Bronchial epithelial cell (primary cell): ENCODE results near the gene POR. TPM values are rescaled to one million over a fixed set of nuclear protein-coding genes. Genes with fewer than 3 reads are reported as not detected.
A peak's percentile ranks its signal among the peaks of the same experiment; 100 is the strongest.

Source experiments
- DNase-seq: peaks from one replicate; pipeline ENCODE4 v3.0.0-alpha.2; 2010; ENCODE audit warnings: low read depth
- FAIRE-seq: peaks from 2 replicates; lab custom pipeline; 2011; peaks lifted over from hg19 to GRCh38; lab: Jason Lieb, UNC
- H3K27me3 ChIP-seq: 2 replicates; pipeline ENCODE4 v1.5.1; 2011; ENCODE audit warnings: low read length; ENCODE audit not compliant: control insufficient read depth, insufficient read depth
- H3K36me3 ChIP-seq: 2 replicates; pipeline ENCODE4 v1.5.1; 2011; ENCODE audit warnings: low read length; ENCODE audit not compliant: control insufficient read depth, insufficient read depth
- H3K4me3 ChIP-seq: 2 replicates; pipeline ENCODE4 v1.5.1; 2011; ENCODE audit warnings: mild to moderate bottlenecking, low read depth, low read length, control low read depth
- total RNA-seq: library from RNA; depleted of rRNA; stranded (reverse); fragments of >200 nt; gene quantifications from 2 replicates; pipeline ENCODE4 v1.2.1, GENCODE V29; 2014
- TF ChIP-seq, protein P1 (sequence below): IDR thresholded peaks from 2 replicates; pipeline ENCODE4 v1.5.1; 2011; ENCODE audit warnings: mild to moderate bottlenecking, moderate library complexity, low read length, control low read depth, inconsistent platforms; ENCODE audit not compliant: insufficient read depth, severe bottlenecking

The POR gene
- total RNA-seq, 1 donor from 2014 or later: 75.0 TPM

DNA sequence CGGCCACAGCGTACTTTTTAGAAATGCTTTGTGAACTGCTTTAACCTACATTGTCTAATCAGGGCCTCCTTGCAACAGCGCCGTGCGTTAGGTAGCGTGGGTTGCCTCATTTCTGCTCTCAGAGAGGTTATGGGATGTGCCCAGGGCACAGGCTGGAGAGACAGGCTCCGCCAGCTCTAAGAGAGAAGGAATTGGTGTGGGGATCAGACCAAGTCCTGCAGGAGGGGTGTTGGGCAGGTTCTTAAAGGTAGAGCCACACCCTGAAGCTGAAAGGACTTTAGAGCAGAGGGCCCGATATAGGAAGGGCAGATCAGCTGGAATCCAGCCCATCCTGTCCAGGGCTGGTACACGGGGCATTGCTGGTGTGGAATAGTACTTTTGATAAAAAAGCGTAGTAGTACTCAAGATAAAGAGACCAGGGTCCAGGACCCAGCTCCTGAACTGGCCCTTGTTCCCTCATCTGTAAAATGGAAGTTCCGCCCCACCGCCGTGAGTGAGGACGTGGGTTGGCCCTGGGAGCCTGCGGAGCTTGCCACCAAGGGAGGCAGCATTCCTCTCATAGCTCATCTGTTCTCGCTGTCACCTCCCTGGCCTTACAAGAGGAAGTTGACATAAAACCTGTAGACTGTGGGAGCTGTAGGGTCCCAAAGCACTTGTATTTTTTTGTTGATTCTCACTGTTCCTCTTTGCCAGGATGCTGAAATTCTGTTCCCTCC, 42.2 kb downstream of the POR start:
- Histone ChIP-seq H3K36me3 (peaks cover 20% of the 10 kb centered on the region), H3K4me3 (no peak overlapping the region), H3K27me3 (no peaks in the 10 kb centered on the region)
- FAIRE-seq (no peak), DNase-seq (peak; percentile 19)
- TF ChIP-seq, protein P1, sequence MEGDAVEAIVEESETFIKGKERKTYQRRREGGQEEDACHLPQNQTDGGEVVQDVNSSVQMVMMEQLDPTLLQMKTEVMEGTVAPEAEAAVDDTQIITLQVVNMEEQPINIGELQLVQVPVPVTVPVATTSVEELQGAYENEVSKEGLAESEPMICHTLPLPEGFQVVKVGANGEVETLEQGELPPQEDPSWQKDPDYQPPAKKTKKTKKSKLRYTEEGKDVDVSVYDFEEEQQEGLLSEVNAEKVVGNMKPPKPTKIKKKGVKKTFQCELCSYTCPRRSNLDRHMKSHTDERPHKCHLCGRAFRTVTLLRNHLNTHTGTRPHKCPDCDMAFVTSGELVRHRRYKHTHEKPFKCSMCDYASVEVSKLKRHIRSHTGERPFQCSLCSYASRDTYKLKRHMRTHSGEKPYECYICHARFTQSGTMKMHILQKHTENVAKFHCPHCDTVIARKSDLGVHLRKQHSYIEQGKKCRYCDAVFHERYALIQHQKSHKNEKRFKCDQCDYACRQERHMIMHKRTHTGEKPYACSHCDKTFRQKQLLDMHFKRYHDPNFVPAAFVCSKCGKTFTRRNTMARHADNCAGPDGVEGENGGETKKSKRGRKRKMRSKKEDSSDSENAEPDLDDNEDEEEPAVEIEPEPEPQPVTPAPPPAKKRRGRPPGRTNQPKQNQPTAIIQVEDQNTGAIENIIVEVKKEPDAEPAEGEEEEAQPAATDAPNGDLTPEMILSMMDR: no peak

DNA sequence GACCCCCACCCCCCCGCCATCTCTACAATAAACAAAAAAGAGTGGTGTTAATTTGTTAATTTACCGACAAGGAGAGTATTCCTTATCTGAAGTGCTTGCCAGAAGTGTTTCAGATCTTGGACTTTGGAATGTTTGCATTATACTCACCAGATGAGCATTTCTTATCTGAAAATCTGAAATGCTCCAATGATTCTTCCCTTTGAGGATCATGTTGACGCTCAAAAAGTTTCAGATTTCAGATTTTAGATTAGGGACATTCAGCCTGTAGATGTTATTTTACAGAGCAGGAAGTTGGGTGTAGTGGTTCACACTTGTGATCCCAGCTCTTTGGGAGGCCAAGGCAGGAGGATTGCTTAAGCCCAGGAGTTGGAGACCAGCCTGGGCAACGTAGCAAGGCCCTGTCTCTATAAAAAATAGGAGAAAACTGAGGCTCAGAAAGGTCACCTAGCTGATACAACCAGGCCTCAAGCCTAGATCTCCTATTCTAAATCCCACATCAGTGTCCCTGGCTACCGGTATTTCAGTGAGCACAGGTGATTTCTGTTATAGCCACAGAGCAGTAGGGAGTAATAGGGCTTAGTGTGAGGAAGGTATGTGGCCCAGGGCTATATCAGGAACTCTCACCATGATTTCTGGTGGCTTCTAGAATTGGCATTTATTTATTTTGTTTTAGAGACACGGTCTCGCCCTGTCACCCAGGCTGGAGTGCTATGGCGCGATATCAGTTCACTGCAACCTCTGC, 44.0 kb downstream of the POR start:
- Histone ChIP-seq H3K36me3 (peaks cover 14% of the 10 kb centered on the region), H3K4me3 (no peak overlapping the region), H3K27me3 (no peaks in the 10 kb centered on the region)
- FAIRE-seq (no peak), DNase-seq (no peak)
- TF ChIP-seq, protein P1: no peak

DNA sequence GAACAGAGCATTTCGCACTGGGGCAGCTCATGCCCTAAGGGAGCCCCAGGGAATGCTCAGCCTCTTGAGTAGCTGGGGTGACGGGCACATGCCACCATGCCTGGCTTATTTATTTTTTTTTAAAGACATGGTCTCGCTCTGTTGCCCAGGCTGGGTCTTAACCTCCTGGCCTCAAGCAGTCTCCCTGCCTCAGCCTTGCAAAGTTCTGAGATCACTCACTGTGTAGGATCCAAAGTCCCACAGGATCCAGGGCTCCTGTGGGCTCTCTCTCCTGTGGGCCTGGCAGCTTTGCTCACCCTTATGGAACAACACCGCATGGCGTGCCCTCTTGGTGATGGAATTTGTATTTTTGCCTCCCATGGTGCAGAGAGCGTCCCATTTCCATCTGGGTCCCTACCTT, 45.4 kb downstream of the POR start:
- DNase-seq (no peak), FAIRE-seq (no peak)
- no peak overlapping the region for H3K4me3 ChIP-seq
- H3K36me3 ChIP-seq: peaks cover 12% of the 10 kb centered on the region
- TF ChIP-seq, protein P1: no peak
- H3K27me3 ChIP-seq: no peaks in the 10 kb centered on the region

DNA sequence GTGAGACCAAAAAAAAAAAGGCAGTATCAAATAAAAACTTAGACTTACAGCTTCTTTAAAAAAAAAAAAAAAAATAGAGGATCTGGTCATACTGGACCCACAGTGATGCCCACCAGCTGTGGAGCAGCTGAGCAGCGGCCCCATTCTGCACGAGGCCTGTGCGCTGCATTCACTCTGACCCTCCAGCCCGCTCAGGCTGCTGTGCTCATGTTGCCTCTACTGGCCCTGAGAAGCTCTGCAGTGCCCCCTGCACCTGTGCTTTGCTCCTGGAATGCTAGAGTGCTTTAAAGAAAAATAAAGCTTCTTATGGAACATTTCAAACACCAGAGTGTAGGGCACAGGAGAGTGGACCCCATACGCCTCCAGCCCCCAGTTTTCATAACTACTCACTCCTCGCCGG, 46.3 kb downstream of the POR start:
- H3K27me3 ChIP-seq: no peaks in the 10 kb centered on the region
- FAIRE-seq: no peak
- DNase-seq: no peak
- TF ChIP-seq, protein P1: no peak
- H3K36me3 ChIP-seq: peaks cover 9% of the 10 kb centered on the region
- no peak overlapping the region for H3K4me3 ChIP-seq

DNA sequence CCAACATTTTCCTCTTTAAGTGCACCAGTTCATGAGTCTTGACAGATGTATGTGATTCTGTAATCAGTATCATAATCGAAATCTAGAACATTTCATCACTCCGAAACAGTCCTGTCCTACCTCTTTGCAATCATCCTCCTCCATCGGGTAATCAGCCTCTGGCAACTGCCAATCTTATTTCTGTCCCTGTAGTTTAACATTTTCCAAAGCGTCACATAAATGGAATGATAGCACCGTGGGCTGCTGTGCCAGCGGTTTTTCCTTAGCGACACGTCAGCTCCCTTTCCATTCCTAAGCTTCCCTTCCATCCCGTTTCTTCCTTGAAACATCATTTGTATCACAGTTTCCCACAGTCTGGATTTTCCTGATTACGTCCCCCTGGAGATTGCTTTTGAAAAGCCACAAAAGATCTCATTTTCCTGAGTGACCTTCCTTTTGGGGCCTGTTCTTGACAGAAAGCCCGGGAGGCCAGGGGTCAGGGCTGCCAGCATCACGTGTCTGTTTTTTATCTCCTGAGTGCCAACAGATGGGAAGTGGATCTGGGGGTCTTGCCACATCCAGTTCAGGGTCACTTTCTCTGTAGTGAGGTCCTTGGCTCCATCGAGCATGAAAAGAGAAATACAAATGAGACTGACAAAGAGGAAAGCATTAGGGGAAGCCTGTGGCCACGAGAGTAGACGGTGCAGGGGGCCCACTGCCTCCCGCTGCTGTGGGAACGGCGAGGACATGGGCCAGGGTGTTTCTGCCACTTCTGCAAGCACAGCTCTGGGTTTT, 47.8 kb downstream of the POR start:
- TF ChIP-seq, protein P1: no peak
- no peak for DNase-seq
- no peaks in the 10 kb centered on the region for H3K27me3 ChIP-seq
- peaks cover 6% of the 10 kb centered on the region for H3K36me3 ChIP-seq
- no peak overlapping the region for H3K4me3 ChIP-seq
- FAIRE-seq: no peak
